K562 (cell line): ENCODE results near the gene TICAM1. TPM values are rescaled to one million over a fixed set of nuclear protein-coding genes. Genes with fewer than 3 reads are reported as not detected.
"Not testable (repeated sequence)": the region's sequence is repeated elsewhere in the genome, so short reads cannot be mapped to it uniquely, and the experiment has no call there.

Experiments used
- ATAC-seq: fragments of 200-7000 bp; cut with Tn5 transposase; 3 replicates; pipeline ENCODE4 v1.9.1; 2020; ENCODE audit warnings: moderate library complexity
- BruUV-seq: library from RNA; stranded (reverse); fragments of 400-500 nt; replicated peaks from 2 replicates; lab custom pipeline; 2021; lab: Mats Ljungman, UMichigan
- CTCF ChIA-PET: fragments of 300-600 bp; formaldehyde crosslinking; extraction: SDS; loops from one replicate; lab custom pipeline; 2021; ENCODE audit warnings: low intra/inter-chr PET ratio; lab: Yijun Ruan, JAX
- POLR2A ChIA-PET: fragments of 300-600, 350-650 bp; sonication (Branson Sonifier 250); formaldehyde crosslinking; extraction: SDS; loops from one replicate; lab custom pipeline; 2021; ENCODE audit warnings: antibody characterized with exemption, inconsistent platforms; lab: Yijun Ruan, JAX
- DNase-seq, 4 experiments: peaks; one replicate each; pipeline versions ENCODE4 v3.0.0 to v3.0.0-alpha.2; 2011 to 2018; ENCODE audit warnings: low spot score in 3 of 4, mixed read lengths in 3 of 4; ENCODE audit errors: extremely low read depth in 1 of 4
- FAIRE-seq: peaks from 2 replicates; lab custom pipeline; 2011; peaks lifted over from hg19 to GRCh38; lab: Jason Lieb, UNC
- H2AFZ ChIP-seq: 2 replicates; pipeline ENCODE4 v1.6.0; 2011; ENCODE audit warnings: low read depth, low read length, control low read depth, inconsistent platforms
- H3K27ac ChIP-seq: fragments of 200-600 bp; 3 replicates; pipeline ENCODE4 v1.8.0; 2011; ENCODE audit warnings: low read depth, mild to moderate bottlenecking, control low read depth, inconsistent platforms, low read length, moderate library complexity, mixed read lengths; ENCODE audit errors: extremely low read depth
- H3K27me3 ChIP-seq, 2 experiments: fragments of 300-600 bp in 1 of 2; 2 replicates in 1 of 2; 3 replicates in 1 of 2; pipeline versions ENCODE4 v1.6.0 to v1.8.0; 2011; ENCODE audit warnings: inconsistent platforms in 2 of 2, low read length in 2 of 2, mild to moderate bottlenecking in 1 of 2, mixed read lengths in 1 of 2, moderate library complexity in 1 of 2; ENCODE audit not compliant: control insufficient read depth in 2 of 2, insufficient read depth in 2 of 2
- H3K36me3 ChIP-seq: fragments of 300-600 bp; 3 replicates; pipeline ENCODE4 v1.8.0; 2011; ENCODE audit warnings: mild to moderate bottlenecking, low read length, inconsistent platforms; ENCODE audit not compliant: control insufficient read depth, insufficient read depth
- H3K4me1 ChIP-seq, 2 experiments: fragments of 200-600 bp in 1 of 2; replicated peaks in 1 of 2; 2 replicates in 1 of 2; 3 replicates in 1 of 2; pipeline versions ENCODE4 v1.5.1 to v1.8.0; 2011; ENCODE audit warnings: inconsistent platforms in 2 of 2, low read length in 2 of 2, mild to moderate bottlenecking in 1 of 2, mixed read lengths in 1 of 2, moderate library complexity in 1 of 2; ENCODE audit not compliant: control insufficient read depth in 2 of 2, insufficient read depth in 2 of 2
- H3K4me2 ChIP-seq: 2 replicates; pipeline ENCODE4 v1.6.1; 2011; ENCODE audit warnings: low read length, control low read depth, inconsistent platforms, mixed read lengths; ENCODE audit not compliant: insufficient read depth
- H3K4me3 ChIP-seq: fragments of 200-600 bp; sonication (generic), shearing (Covaris generic); 2 replicates; pipeline ENCODE4 v1.5.1; 2016; ENCODE audit warnings: control low read depth, inconsistent platforms
- H3K79me2 ChIP-seq: fragments of 200-600 bp; 3 replicates; pipeline ENCODE4 v1.8.0; 2011; ENCODE audit warnings: low read length, inconsistent platforms; ENCODE audit not compliant: control insufficient read depth, insufficient read depth
- H3K9ac ChIP-seq, 2 experiments: 2 replicates each; pipeline versions ENCODE4 v1.6.0 to v1.6.1; 2011; ENCODE audit warnings: low read depth in 2 of 2, low read length in 2 of 2, control low read depth in 1 of 2, inconsistent platforms in 1 of 2, mild to moderate bottlenecking in 1 of 2, mixed read lengths in 1 of 2; ENCODE audit not compliant: insufficient read depth in 1 of 2
- H3K9me1 ChIP-seq: one replicate; pipeline ENCODE4 v1.6.0; 2011; ENCODE audit warnings: inconsistent platforms, mild to moderate bottlenecking, low read length, moderate library complexity; ENCODE audit not compliant: control insufficient read depth, insufficient read depth
- H3K9me3 ChIP-seq: replicated peaks from 2 replicates; pipeline ENCODE4 v1.5.1; 2011; ENCODE audit warnings: low read depth, low read length, inconsistent platforms; ENCODE audit not compliant: control insufficient read depth, insufficient read depth
- H4K20me1 ChIP-seq: replicated peaks from 2 replicates; pipeline ENCODE4 v1.6.1; 2011; ENCODE audit warnings: low read length, inconsistent platforms, mixed read lengths; ENCODE audit not compliant: control insufficient read depth, insufficient read depth
- MEIS2 ChIP-seq: fragments of 450-650 bp; IDR thresholded peaks from 2 replicates; pipeline ENCODE4 v1.6.1; 2014; ENCODE audit warnings: mild to moderate bottlenecking; ENCODE audit not compliant: partially characterized antibody
- RFX1 ChIP-seq: fragments of 450-650 bp; IDR thresholded peaks from 2 replicates; pipeline ENCODE4 v1.6.1; 2016; ENCODE audit warnings: mild to moderate bottlenecking, moderate library complexity
- ZNF512 ChIP-seq: IDR thresholded peaks from 2 replicates; pipeline ENCODE4 v1.6.1; 2016; ENCODE audit warnings: missing genetic modification characterization, missing compliant biosample characterization
- WGBS: fragments of 100-300 bp; shearing (Covaris generic); methylation state at CpG from one replicate; pipeline ENCODE4 v1.1.6; 2016; ENCODE audit warnings: low coverage, mixed read lengths; ENCODE audit not compliant: insufficient coverage; ENCODE audit errors: missing lambda C conversion rate; 5-methylcytosine and 5-hydroxymethylcytosine counted together
- in situ Hi-C: fragments of 300-500 bp; cut with MboI; formaldehyde crosslinking; loops from 4 replicates; pipeline ENCODE4 v1.15.0; 2018; ENCODE audit warnings: inconsistent platforms, mixed read lengths
- intact Hi-C: fragments of 100-400 bp; cut with micrococcal nuclease; formaldehyde crosslinking; loops from 2 replicates; pipeline ENCODE4 v1.14.2; 2022
- polyA plus RNA-seq, 8 experiments: library from polyadenylated mRNA; depleted of rRNA in 4 of 8; stranded (reverse) in 5 of 8; unstranded in 3 of 8; fragments of >200 nt; fragmentation: Nextera tagmentation in 2 of 8; fragmentation: Illumina TruSeq in 1 of 8; extraction: Ambion mirVana in 2 of 8; extraction: Trizol in 1 of 8; gene quantifications; 2 replicates each; pipeline versions ENCODE4 v1.2.1 to v1.2.3, GENCODE V29; 2011 to 2014; ENCODE audit warnings: inconsistent platforms in 1 of 8, missing spikeins in 1 of 8
- total RNA-seq, 7 experiments: library from RNA; depleted of rRNA in 6 of 7; stranded (reverse); fragments of >200 nt in 6 of 7; fragmentation: Illumina TruSeq in 2 of 7; extraction: Trizol in 2 of 7; gene quantifications; 2 replicates each; pipeline versions ENCODE4 v1.2.1 to v1.2.3, GENCODE V29; 2011 to 2021; ENCODE audit warnings: low replicate concordance in 1 of 7

TICAM1 gene
- total and polyA plus RNA-seq, 9 of the 15 experiments (the other 6 are each of a cell fraction or from before 2014, with no cell fraction given), result 0.07 to 11.6 (median 1.5) TPM

GRCh38 chr19:4778124-4778523 lies 53.4 kb downstream of the TICAM1 start:
- H3K9me1 ChIP-seq, POLR2A ChIA-PET, ATAC-seq, H3K79me2 ChIP-seq, H3K9me3 ChIP-seq, H2AFZ ChIP-seq, FAIRE-seq, CTCF ChIA-PET, in situ Hi-C loops, BruUV-seq, intact Hi-C loops, H3K27ac ChIP-seq, H4K20me1 ChIP-seq, H3K4me1 ChIP-seq, H3K36me3 ChIP-seq, H3K9ac ChIP-seq, DNase-seq, H3K4me3 ChIP-seq, H3K4me2 ChIP-seq: not testable (repeated sequence)
- TF ChIP-seq ZNF512 (tag), result peak; percentile 53; the same call in 1 of the 2 replicates
- 0% methylated on average over 5 of the region's 5 CpGs for WGBS
- H3K27me3 ChIP-seq, result peaks cover 16 to 51% of the 10 kb centered on the region in 2 experiments; a peak in 4 of 5 replicates

- no peak for ATAC-seq
- ChIA-PET POLR2A (interaction anchor here (0.7 kb wide), 1 partner anchor 63 kb away, joined by 3 read pairs; no protein-coding TSS in a partner anchor), CTCF (no interaction called here)
- Histone ChIP-seq H3K4me3 (no peak overlapping the region), H3K4me2 (no peak overlapping the region), H4K20me1 (0 out of 2 replicates have a peak, but pooled peaks cover 4% of the 10 kb centered on the region), H3K27ac (no peak overlapping the region), H3K9me3 (peaks cover 3% of the 10 kb centered on the region; the same call in 1 of the 2 replicates), H2AFZ (no peak overlapping the region), H3K9me1 (no peaks in the 10 kb centered on the region), H3K4me1 (no peaks in the 10 kb centered on the region), H3K36me3 (no peaks in the 10 kb centered on the region), H3K27me3 (peaks cover 12 to 50% of the 10 kb centered on the region in 2 experiments; a peak in 4 of 5 replicates), H3K9ac (no peak overlapping the region)
- in situ Hi-C loops, result no loop called here
- intact Hi-C loops, result no loop called here
- DNase-seq, result peak in 1 of 4 experiments; percentile 23
- FAIRE-seq, result no peak
- WGBS, result 2% methylated on average over 14 of the region's 14 CpGs
- TF ChIP-seq RFX1, result peak; percentile 82
- no peak for TF ChIP-seq MEIS2
- TF ChIP-seq, all 486 proteins: peak for 1
- no TSS peak for BruUV-seq
- no peaks in the 10 kb centered on the region for H3K79me2 ChIP-seq
These were observed 54.9 kb downstream of the TICAM1 start for GRCh38 chr19:4776436-4777211.
